GM23248 (cell line): ENCODE results near the gene CLSTN2. TPM values are rescaled to one million over a fixed set of nuclear protein-coding genes. Genes with fewer than 3 reads are reported as not detected.

ENCODE experiments used
- DNase-seq: peaks from one replicate; pipeline ENCODE4 v3.0.0-alpha.2; 2015
- H2AFZ ChIP-seq: fragments of 200-600 bp; sonication (generic); 2 replicates; pipeline ENCODE4 v1.6.1; 2016; ENCODE audit warnings: antibody characterized with exemption
- H3F3A ChIP-seq: fragments of 200-600 bp; sonication (generic); 2 replicates; pipeline ENCODE4 v1.6.1; 2016; ENCODE audit warnings: mild to moderate bottlenecking, antibody characterized with exemption, mixed run types; ENCODE audit not compliant: insufficient read depth
- H3K27ac ChIP-seq: fragments of 200-600 bp; sonication (generic); 2 replicates; pipeline ENCODE4 v1.5.1; 2016; ENCODE audit warnings: mild to moderate bottlenecking
- H3K27me3 ChIP-seq: fragments of 200-600 bp; sonication (generic); replicated peaks from 2 replicates; pipeline ENCODE4 v1.6.1; 2016; ENCODE audit warnings: mild to moderate bottlenecking; ENCODE audit not compliant: insufficient read depth
- H3K36me3 ChIP-seq: fragments of 200-600 bp; sonication (generic); 2 replicates; pipeline ENCODE4 v1.6.1; 2016; ENCODE audit warnings: low read depth, mild to moderate bottlenecking
- H3K4me1 ChIP-seq: fragments of 200-600 bp; sonication (generic); 2 replicates; pipeline ENCODE4 v1.6.1; 2016; ENCODE audit warnings: mild to moderate bottlenecking; ENCODE audit not compliant: insufficient read depth
- H3K4me2 ChIP-seq: fragments of 200-600 bp; sonication (generic); one replicate; pipeline ENCODE4 v1.6.1; 2016; ENCODE audit warnings: mild to moderate bottlenecking; ENCODE audit not compliant: unreplicated experiment
- H3K4me3 ChIP-seq: fragments of 200-600 bp; sonication (generic); 2 replicates; pipeline ENCODE4 v1.5.1; 2016; ENCODE audit warnings: mild to moderate bottlenecking
- H3K79me2 ChIP-seq: fragments of 200-600 bp; sonication (generic); 2 replicates; pipeline ENCODE4 v1.6.1; 2016; ENCODE audit warnings: mild to moderate bottlenecking; ENCODE audit not compliant: insufficient read depth
- H3K9ac ChIP-seq: fragments of 200-600 bp; sonication (generic); 2 replicates; pipeline ENCODE4 v1.6.1; 2016; ENCODE audit warnings: mild to moderate bottlenecking
- H3K9me2 ChIP-seq: fragments of 200-600 bp; sonication (generic); 2 replicates; pipeline ENCODE4 v1.6.1; 2016; ENCODE audit warnings: mixed run types, mild to moderate bottlenecking, moderate library complexity; ENCODE audit not compliant: insufficient read depth
- H3K9me3 ChIP-seq: fragments of 200-600 bp; sonication (generic); one replicate; pipeline ENCODE4 v1.6.1; 2017; ENCODE audit warnings: low read depth
- H4K20me1 ChIP-seq: fragments of 200-600 bp; sonication (generic); 2 replicates; pipeline ENCODE4 v1.6.0; 2016; ENCODE audit not compliant: insufficient read depth
- EZH2 ChIP-seq: fragments of 200-600 bp; sonication (generic); IDR thresholded peaks from 2 replicates; pipeline ENCODE4 v1.6.1; 2018; ENCODE audit warnings: antibody characterized with exemption, mild to moderate bottlenecking; ENCODE audit not compliant: insufficient read depth, poor library complexity, severe bottlenecking
- EZH2phosphoT487 ChIP-seq: fragments of 200-600 bp; sonication (generic); IDR thresholded peaks from 2 replicates; pipeline ENCODE4 v1.6.1; 2018; ENCODE audit warnings: antibody characterized with exemption, moderate library complexity, mild to moderate bottlenecking, low read depth; ENCODE audit not compliant: insufficient read depth
- WGBS, 2 experiments: methylation state at CpG; one replicate each; pipeline ENCODE4 v1.1.6; 2015 to 2017; ENCODE audit warnings: low lambda C conversion rate in 2 of 2, low coverage in 1 of 2; ENCODE audit errors: missing lambda C conversion rate in 2 of 2; 5-methylcytosine and 5-hydroxymethylcytosine counted together
- in situ Hi-C: fragments of 300-500 bp; cut with MboI; formaldehyde crosslinking; loops from 2 replicates; pipeline ENCODE4 v1.15.0; 2020
- polyA plus RNA-seq: library from polyadenylated mRNA; unstranded; fragments of >200 nt; fragmentation: Nextera tagmentation; extraction: Ambion mirVana; gene quantifications from 2 replicates; pipeline ENCODE4 v1.2.1, GENCODE V29; 2016
- total RNA-seq: library from RNA; depleted of rRNA; stranded (reverse); fragments of >200 nt; shearing (Covaris generic); gene quantifications from 2 replicates; pipeline ENCODE4 v1.2.3, GENCODE V29; 2014

CLSTN2 gene
- total and polyA plus RNA-seq, 2 experiments from 2014 or later, result not detected

DNA sequence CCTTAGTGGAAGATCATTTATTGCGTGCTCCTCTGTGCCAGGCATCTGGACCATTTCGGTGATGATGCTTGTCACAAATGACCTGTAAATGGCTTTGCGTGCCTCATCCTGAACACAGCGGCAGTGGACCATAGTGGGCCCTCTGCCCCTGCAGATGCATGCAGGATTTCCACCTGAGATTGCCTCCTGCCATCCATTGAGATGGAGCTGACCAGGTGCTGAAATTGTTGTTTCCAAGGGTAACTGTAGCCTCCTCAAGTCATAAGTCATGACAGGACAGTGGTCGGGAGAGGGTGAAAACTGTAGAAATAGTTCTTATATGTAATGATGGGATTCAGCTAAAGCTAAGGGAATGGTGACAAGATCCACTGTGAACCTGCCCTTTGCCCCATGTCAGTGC, 35.5 kb downstream of the CLSTN2 start:
- no peak overlapping the region for H2AFZ ChIP-seq
- H3K9me3 ChIP-seq, result no peaks in the 10 kb centered on the region
- H3K4me3 ChIP-seq, result no peak overlapping the region
- H3F3A ChIP-seq, result no peaks in the 10 kb centered on the region
- no peaks in the 10 kb centered on the region for H3K4me1 ChIP-seq
- H3K27ac ChIP-seq, result no peak overlapping the region
- H4K20me1 ChIP-seq, result no peaks in the 10 kb centered on the region
- no peaks in the 10 kb centered on the region for H3K79me2 ChIP-seq
- 14 to 20% methylated on average over 5 of the region's 5 CpGs for WGBS, 2 experiments
- H3K4me2 ChIP-seq, result no peak overlapping the region
- in situ Hi-C loops, result no loop called here
- TF ChIP-seq EZH2phosphoT487, result no peak
- TF ChIP-seq EZH2, result no peak
- no peaks in the 10 kb centered on the region for H3K9me2 ChIP-seq
- no peak overlapping the region for H3K9ac ChIP-seq
- no peak for DNase-seq
- H3K27me3 ChIP-seq, result no peaks in the 10 kb centered on the region
- H3K36me3 ChIP-seq, result no peaks in the 10 kb centered on the region

DNA sequence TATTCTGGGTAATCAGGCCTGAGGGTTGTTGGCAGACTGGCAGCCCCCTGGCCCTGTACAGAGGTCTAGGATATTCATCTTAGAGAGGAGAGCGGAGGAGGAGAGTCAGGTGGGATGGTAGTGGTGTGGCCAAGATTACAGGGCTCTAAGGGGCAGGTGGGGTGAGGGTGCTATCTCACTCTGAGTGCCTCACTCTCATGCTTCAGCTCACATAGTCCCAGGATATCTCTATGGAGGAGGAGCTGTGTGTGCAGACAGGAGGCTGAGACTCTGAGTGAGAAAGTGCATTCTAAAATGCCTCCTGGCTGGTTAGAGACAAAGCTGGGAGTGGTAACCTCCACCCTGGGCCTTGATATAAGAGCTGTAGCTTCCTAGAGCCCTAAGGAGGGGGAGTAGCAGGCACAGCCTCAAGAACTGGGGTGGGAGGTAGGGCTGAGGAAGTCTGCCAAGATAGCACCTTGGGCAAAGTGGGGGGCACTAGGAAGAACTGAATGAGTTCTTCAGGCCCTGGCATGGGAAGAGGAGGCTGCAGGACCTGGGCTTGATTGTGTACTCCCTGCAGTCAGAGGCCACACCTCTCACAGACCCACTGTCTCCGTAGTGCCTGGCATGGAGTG, 39.9 kb downstream of the CLSTN2 start:
- no peak overlapping the region for H3K27ac ChIP-seq
- no peak for DNase-seq
- H2AFZ ChIP-seq, result no peak overlapping the region
- H3K4me1 ChIP-seq, result no peaks in the 10 kb centered on the region
- in situ Hi-C loops, result no loop called here
- TF ChIP-seq EZH2phosphoT487 (no peak), EZH2 (no peak)
- no peaks in the 10 kb centered on the region for H3K36me3 ChIP-seq
- H3K27me3 ChIP-seq, result no peaks in the 10 kb centered on the region
- no peak overlapping the region for H3K4me3 ChIP-seq
- no peaks in the 10 kb centered on the region for H3F3A ChIP-seq
- 43% methylated on average over 2 of the region's 2 CpGs for WGBS, 2 experiments
- H4K20me1 ChIP-seq, result no peaks in the 10 kb centered on the region
- H3K9ac ChIP-seq, result no peak overlapping the region
- H3K9me3 ChIP-seq, result no peaks in the 10 kb centered on the region
- H3K4me2 ChIP-seq, result no peak overlapping the region
- H3K79me2 ChIP-seq, result no peaks in the 10 kb centered on the region
- H3K9me2 ChIP-seq, result no peaks in the 10 kb centered on the region

DNA sequence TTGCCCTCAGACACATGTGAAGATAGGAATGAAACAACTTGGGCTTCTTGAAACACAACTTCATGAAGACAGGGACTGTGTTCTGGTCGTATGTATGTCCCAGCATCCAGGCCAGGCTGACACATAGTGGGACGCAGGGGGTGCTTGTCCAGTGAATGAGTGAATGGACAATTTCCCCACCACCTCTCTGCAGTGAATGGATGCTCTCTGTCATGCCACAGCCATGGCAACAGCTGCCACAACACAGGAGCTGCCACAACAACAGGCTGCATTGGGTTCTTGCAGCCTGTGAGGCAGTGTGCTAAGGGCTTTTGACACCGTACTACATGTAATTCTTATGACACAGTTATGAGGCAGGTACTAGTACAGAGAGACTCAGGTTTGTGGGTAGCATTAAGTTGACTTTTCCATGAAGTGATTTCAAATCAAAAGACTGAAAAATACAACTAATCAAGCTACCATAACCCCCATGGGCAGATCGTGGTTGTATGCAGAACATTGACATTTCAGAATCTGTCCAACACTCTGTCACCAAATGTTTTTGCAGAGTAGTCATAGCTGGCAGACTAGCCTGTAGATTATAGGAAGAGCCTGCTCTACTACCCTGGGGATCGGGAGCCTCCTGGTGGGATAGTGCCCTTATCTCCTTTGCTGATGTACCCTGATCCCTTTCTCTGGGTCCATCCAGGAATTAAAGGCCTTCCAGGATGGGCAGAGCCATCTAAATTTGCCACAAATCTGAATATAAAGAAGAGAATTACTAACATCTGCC, 40.8 kb downstream of the CLSTN2 start:
- no peaks in the 10 kb centered on the region for H3K79me2 ChIP-seq
- in situ Hi-C loops, result no loop called here
- 7 to 13% methylated on average over 5 of the region's 5 CpGs for WGBS, 2 experiments

DNA sequence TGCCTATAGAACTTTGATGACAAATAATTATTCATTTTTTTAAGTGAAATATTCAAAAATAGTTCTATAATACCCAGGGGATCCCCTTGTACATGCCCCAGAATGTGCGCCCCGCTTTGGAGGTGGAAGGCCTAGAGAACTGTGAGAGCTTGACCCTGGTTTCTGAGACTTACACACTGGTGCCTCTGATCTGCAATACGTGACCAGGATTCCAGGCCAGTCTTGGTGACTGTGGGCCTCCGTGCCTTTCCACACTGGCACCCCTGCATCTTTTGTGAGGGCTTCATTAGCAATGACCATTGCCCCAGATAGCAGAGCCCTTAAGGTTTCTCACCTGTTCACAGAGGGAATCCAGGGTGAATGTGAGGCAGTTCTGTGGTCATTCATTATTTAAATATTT, 44.0 kb downstream of the CLSTN2 start:
- 51 to 53% methylated on average over 4 of the region's 4 CpGs for WGBS, 2 experiments

More for the DNA sequence above, 40.8 kb downstream of the CLSTN2 start:
- Histone ChIP-seq H3K4me1 (no peaks in the 10 kb centered on the region), H3K4me3 (no peak overlapping the region), H3K27ac (no peak overlapping the region), H3K9ac (no peak overlapping the region), H3F3A (no peaks in the 10 kb centered on the region), H4K20me1 (no peaks in the 10 kb centered on the region), H3K36me3 (no peaks in the 10 kb centered on the region), H3K4me2 (no peak overlapping the region), H3K9me3 (no peaks in the 10 kb centered on the region), H3K9me2 (no peaks in the 10 kb centered on the region), H3K27me3 (no peaks in the 10 kb centered on the region), H2AFZ (no peak overlapping the region)
- DNase-seq, result no peak
- TF ChIP-seq EZH2 (no peak), EZH2phosphoT487 (no peak)

More for the DNA sequence above, 44.0 kb downstream of the CLSTN2 start:
- Histone ChIP-seq H2AFZ (no peak overlapping the region), H3K79me2 (no peaks in the 10 kb centered on the region), H3K4me3 (no peak overlapping the region), H4K20me1 (no peaks in the 10 kb centered on the region), H3K27ac (no peak overlapping the region), H3K27me3 (no peaks in the 10 kb centered on the region), H3F3A (no peaks in the 10 kb centered on the region), H3K9me3 (no peaks in the 10 kb centered on the region), H3K4me2 (no peak overlapping the region), H3K9ac (no peak overlapping the region), H3K4me1 (no peaks in the 10 kb centered on the region), H3K36me3 (no peaks in the 10 kb centered on the region), H3K9me2 (no peaks in the 10 kb centered on the region)
- in situ Hi-C loops, result no loop called here
- no peak for DNase-seq
- TF ChIP-seq EZH2 (no peak), EZH2phosphoT487 (no peak)
